ENCODE measurements around the gene TERB1.

DNA sequence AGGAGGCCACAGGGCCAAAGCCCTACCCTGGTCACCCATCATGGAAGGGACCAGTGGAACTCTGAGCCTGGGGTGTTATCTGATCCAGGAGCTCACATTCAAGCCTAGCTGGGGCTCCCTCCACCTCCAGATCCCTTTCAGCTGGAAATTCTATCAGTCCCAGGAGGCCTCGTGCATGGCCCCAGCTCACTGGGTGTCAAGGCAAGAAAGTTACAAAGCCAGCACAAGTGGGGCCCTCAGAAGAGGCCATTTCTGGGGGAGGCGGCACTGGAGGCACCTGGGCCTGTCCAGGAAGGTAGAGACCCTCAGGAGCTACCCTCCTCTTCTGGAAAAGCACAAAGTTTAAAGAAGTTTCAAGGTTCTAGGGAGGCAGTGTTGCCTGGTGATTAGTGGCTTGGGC lies 47.6 kb upstream of the TERB1 start:
- TF ChIP-seq PRPF4 (IDR thresholded peaks at IDR 0.05; ENCODE audit: low read depth, low read length, poor library complexity, severe bottlenecking) (no peak), MYC (CRISPR knock-in tag; IDR thresholded peaks at IDR 0.05; ENCODE audit: borderline replicate concordance) (no peak), POLR2A (IDR thresholded peaks at IDR 0.05; ENCODE audit: insufficient read depth in 1 of 2, low read depth in 2 of 2, low read length in 2 of 2) (no peak), ZNF367 (CRISPR knock-in tag; IDR thresholded peaks at IDR 0.05; ENCODE audit: borderline replicate concordance) (no peak), NFE2L2 (IDR thresholded peaks at IDR 0.05; ENCODE audit: low read length) (no peak), ZNF501 (CRISPR knock-in tag; IDR thresholded peaks at IDR 0.05) (no peak)
- TF ChIP-seq, protein P1, sequence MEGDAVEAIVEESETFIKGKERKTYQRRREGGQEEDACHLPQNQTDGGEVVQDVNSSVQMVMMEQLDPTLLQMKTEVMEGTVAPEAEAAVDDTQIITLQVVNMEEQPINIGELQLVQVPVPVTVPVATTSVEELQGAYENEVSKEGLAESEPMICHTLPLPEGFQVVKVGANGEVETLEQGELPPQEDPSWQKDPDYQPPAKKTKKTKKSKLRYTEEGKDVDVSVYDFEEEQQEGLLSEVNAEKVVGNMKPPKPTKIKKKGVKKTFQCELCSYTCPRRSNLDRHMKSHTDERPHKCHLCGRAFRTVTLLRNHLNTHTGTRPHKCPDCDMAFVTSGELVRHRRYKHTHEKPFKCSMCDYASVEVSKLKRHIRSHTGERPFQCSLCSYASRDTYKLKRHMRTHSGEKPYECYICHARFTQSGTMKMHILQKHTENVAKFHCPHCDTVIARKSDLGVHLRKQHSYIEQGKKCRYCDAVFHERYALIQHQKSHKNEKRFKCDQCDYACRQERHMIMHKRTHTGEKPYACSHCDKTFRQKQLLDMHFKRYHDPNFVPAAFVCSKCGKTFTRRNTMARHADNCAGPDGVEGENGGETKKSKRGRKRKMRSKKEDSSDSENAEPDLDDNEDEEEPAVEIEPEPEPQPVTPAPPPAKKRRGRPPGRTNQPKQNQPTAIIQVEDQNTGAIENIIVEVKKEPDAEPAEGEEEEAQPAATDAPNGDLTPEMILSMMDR (CRISPR knock-in tag; IDR thresholded peaks at IDR 0.05): no peak
